Measurements from ENCODE around the gene RASGEF1C.
"Not testable (repeated sequence)": the region's sequence is repeated elsewhere in the genome, so short reads cannot be mapped to it uniquely, and the experiment has no call there.

RASGEF1C gene

GRCh38 chr5:180098991-180099732, 109.8 kb downstream of the RASGEF1C start:
- no peak for DNase-seq

DNA sequence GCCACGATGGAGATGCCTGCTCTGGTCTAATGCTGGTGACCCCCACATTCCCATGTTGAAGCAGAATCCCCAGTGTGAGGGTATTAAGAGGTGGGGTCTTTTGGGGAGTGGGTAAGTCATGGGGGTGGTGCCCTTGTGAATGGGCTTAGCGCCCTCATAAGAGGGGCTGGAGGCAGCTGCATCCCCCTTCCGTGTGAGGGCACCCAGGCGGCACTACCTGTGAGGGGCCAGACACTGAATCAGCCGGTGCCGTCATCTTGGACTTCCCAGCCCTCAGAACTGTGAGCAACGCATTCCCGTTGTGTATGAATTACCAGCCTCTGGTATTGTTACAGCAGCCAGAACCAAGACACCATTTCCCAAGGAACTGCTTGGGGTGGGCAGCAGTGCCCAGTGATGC, 110.5 kb downstream of the RASGEF1C start:
- DNase-seq: no peak

DNA sequence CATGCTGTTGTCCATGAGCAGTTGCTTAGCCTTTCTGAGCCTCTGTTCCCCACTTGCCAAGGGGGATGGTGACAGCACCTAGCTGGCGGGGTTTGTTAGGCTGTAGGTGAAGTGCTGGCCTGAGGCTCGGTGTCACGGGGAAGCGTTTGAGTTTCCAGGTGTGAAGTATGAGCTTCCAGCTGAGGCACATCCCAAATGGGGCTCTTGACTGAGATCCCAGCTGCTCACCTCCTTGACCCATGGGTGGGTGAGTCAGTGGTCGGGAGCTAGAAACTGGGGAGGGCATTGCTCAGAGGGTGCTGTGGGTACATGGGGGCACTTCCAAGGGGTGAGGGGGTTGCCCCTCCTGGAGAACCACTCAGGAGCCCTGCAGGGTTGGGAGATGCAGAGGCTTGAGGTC, 111.1 kb downstream of the RASGEF1C start:
- DNase-seq: no peak

GRCh38 chr5:180097163-180097894, 111.7 kb downstream of the RASGEF1C start:
- no peak for DNase-seq

DNA sequence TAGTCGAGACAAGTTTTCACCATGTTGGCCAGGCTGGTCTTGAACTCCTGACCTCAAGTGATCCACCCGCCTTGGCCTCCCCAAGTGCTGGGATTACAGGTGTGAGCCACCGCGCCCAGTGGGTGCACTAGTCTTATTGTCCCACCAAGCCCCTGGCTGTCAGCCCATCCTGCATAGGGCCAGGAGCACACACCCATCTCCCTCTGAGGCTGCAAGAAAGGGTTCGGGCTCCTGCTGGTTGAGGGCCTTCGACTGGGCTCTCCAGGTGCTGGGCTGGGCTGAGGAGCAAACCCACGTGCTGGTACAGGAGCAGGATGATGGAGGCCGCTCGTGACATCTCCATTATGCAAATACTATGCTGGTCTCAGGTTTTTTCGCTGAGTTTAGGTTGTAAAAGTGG, 112.4 kb downstream of the RASGEF1C start:
- no peak for DNase-seq

DNA sequence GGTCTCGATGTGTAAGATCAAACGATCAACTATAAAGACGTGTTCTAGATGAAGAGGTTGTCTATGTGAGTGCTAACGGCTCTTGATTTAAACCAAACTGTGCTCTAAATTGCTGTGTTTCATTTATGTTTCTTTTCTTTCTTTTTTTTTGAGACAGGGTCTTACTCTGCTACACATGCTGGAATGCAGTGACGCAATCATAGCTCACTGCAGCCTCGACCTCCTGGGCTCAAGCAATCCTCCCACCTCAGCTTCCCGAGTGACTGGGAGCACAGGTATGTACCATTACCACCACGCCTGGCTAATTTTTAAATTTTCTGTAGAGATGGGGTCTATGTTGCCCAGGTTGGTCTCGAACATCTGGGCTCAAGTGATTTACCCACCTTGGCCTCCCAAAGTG, 113.5 kb downstream of the RASGEF1C start:
- no peak for DNase-seq

DNA sequence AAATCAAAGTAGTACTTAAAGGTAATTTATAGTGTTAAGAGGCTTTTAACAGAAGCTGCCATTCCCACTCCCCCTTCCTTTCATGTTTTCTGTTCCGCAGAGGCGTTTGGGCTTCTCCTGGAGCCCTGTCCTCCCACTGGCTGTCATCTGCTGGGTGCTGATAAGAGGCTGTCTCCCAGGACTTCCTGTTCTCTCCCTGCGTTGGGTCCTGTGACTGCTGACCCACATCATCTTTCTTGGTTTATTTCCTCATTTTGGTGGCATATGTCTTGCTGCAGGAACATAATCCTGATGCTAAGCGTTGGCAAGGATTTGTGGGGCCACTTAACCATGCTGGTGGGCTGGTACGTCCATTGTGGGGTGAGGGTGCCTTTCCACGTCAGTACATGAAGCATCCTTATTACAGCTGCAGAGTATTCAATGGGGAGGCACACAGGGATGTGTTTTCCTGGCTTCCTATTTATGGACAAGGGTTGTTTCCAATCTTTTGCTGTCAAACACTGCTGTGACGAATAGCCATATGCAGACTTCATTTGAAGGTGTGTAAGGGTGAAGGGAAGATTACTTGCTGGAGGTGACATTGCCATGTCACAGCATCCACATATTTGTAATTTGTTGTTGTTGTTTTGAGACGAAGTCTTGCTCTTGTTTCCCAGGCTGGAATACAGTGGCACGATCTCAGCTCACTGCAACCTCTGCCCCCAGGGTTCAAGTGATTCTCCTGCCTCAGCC, 115.2 kb downstream of the RASGEF1C start:
- no peak for DNase-seq

DNA sequence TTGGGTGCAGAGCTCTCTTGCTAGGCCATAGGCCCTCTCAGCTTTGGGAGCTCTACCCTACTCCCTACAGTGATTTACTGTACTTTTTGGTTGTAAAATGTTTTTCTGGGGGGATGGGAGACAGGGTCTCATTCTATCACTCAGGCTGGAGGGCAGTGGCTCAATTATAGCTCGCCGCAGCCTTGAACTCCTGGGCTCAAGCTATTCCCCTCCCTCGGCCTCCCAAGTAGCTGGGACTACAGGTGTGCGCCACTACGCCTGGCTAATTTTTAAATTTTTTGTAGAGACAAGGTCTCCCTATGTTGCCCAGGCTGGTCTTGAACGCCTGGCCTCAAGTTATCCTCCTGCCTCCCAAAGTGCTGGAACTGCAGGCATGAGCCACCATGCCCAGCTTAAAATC, 115.8 kb downstream of the RASGEF1C start:
- no peak for DNase-seq

GRCh38 chr5:180090769-180091546, 118.1 kb downstream of the RASGEF1C start:
- DNase-seq: peak; percentile 44 to 63

GRCh38 chr5:180090098-180090768, 118.8 kb downstream of the RASGEF1C start:
- DNase-seq: peak; percentile 1 to 54

DNA sequence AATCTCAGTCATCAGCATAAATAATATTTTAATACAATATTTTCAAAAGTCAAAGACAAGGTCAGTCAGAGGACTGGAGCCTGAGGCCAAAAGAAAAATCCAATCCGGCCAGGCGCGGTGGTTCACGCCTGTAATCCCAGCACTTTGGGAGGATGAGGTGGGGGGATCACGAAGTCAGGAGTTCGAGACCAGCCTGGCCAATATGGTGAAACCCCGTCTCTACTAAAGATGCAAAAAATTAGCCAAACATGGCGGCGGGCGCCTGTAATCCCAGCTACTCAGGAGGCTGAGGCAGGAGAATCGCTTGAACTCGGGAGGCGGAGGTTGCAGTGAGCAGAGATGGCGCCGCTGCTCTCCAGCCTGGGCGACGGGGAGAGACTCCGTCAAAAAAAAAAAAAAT, 119.4 kb downstream of the RASGEF1C start:
- not testable (repeated sequence) for DNase-seq

GRCh38 chr5:180088561-180088960, 120.5 kb downstream of the RASGEF1C start:
- DNase-seq: no peak

GRCh38 chr5:180086816-180087399, 122.1 kb downstream of the RASGEF1C start:
- DNase-seq: no peak

DNA sequence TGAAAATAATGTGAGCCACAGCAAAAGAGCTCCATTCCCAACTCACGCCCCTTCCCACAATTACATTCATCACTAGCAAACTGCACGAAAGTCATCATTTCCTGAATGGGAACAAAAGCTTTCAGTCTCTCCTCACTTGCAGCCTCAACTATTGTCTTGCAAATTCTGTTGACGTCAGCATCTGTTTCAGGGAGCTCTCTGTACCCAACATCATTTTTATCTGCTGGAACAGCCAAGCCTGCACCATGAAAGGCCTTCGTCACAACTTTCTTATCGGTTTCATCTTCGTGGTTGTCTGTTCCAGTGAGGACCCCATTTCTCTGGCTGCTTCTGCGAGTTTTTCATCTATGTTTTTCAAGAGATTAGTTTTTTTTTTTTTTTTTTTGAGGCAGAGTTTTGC, 123.2 kb downstream of the RASGEF1C start:
- DNase-seq: no peak

- peak; percentile 66 to 73 for DNase-seq
These were observed 124.1 kb downstream of the RASGEF1C start for GRCh38 chr5:180084638-180085561.

DNA sequence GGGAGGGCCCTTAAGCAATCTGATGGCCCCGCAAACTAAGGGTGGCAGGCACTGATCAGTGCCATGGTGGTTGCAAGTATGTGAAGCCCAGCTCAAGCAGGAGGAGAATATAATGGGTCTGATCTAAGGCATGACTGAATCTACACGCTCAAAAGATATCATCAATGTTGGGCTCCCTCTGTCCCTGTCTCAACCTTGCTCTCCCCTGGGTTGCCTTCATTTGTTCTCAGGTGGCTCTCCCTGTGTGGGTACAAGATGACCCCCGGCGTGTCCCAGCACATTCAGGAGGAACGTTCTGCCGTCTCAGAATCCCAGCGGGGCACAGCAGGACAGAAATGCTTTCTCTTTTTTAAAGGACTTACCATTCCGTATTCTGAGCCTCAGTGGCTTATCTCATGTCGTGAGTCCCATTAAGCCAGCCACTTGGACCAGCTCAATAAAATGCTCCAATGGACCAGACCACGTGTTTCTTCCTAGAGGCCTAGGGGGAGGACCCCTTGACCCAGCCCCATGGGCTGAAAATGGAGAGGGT, 125.4 kb downstream of the RASGEF1C start:
- DNase-seq: no peak

DNA sequence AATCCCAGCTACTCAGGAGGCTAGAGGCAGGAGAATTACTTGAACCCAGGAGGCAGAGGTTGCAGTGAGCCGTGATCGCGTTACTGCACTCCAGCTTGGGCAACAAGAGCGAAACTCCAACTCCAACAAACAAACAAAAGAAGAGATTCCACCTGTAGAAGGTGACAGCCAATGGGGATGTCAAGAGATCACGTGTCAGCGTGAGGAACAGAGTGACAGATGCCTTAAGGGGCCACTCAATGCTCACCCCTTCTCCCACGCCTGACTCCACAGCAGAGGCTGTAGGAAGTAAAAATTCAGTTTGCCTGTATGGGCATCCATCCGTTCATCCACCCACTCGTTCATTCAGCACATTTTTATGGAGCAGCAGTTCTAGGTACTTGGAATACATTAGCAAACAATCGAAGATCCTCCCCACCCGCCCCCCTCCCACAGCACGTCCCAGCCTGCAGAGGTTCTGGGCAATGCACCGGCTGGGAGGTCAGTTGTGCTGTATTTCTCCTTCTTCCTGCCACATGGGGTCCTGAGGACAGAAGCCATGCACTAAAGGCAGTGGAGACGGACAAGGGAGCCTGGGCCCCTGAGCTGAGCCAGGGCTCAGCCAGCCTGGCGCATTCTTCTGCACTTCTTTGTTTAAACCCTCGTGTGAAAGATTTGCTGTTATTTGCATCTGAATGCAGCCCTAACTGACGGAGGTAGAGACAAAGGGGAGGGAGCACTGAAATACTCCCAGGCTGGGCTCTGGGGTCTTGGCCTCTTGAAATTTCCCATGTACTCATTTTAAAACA, 126.2 kb downstream of the RASGEF1C start:
- no peak for DNase-seq

DNA sequence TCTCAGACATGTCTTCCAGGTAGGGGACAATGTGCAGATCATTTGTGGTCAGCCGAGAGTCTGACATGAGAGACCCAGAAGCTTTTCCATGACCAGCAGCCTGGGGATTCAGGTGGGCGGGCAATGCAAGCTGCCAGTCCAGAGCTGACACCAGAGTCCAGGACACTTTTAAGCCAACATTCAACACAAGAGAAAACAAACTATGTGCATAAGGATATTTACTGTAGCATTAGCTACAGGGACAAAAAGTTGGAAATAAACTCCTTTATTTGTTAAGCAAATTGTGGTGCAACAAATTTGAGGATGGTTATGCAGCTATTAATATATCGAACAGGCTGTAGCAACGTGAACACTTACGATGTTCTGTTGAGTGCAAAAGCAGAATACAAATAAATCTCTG, 127.5 kb downstream of the RASGEF1C start:
- DNase-seq: no peak

- no peak for DNase-seq
These were observed 128.3 kb downstream of the RASGEF1C start for GRCh38 chr5:180080486-180081280.
